HEK293T (cell line): ENCODE data around the gene SPAG16.
A peak's percentile ranks its signal among the peaks of the same experiment; 100 is the strongest.

ENCODE experiments used
- CTCF ChIA-PET: fragments of 350-600 bp; formaldehyde crosslinking; extraction: SDS; loops from one replicate; lab custom pipeline; 2021; ENCODE audit warnings: antibody characterized with exemption, inconsistent platforms; lab: Yijun Ruan, JAX
- POLR2A ChIA-PET: fragments of 350-600 bp; formaldehyde crosslinking; extraction: SDS; loops from one replicate; lab custom pipeline; 2020; ENCODE audit warnings: antibody characterized with exemption, inconsistent platforms; lab: Yijun Ruan, JAX
- DNase-seq: peaks from one replicate; pipeline ENCODE4 v3.0.0; 2012; ENCODE audit warnings: mixed read lengths; ENCODE audit errors: extremely low spot score
- ARNT ChIP-seq: fragments of 450-650 bp; IDR thresholded peaks from 2 replicates; pipeline ENCODE4 v1.6.1; 2017; ENCODE audit warnings: mild to moderate bottlenecking
- BHLHE40 ChIP-seq: fragments of 450-650 bp; IDR thresholded peaks from 2 replicates; pipeline ENCODE4 v1.6.1; 2016; ENCODE audit warnings: mild to moderate bottlenecking, moderate library complexity, borderline replicate concordance
- CTBP1 ChIP-seq: fragments of 450-650 bp; IDR thresholded peaks from 2 replicates; pipeline ENCODE4 v1.6.1; 2016; ENCODE audit warnings: borderline replicate concordance
- ELF4 ChIP-seq: fragments of 450-650 bp; IDR thresholded peaks from 2 replicates; pipeline ENCODE4 v1.6.1; 2017; ENCODE audit warnings: antibody characterized with exemption
- FOXA1 ChIP-seq: fragments of 450-650 bp; IDR thresholded peaks from 2 replicates; pipeline ENCODE4 v1.6.1; 2016; ENCODE audit warnings: mild to moderate bottlenecking
- FOXK2 ChIP-seq: fragments of 450-650 bp; IDR thresholded peaks from 2 replicates; pipeline ENCODE4 v1.6.1; 2016; ENCODE audit warnings: mild to moderate bottlenecking
- FOXM1 ChIP-seq: fragments of 450-650 bp; IDR thresholded peaks from 2 replicates; pipeline ENCODE4 v1.6.1; 2017; ENCODE audit warnings: mild to moderate bottlenecking, borderline replicate concordance
- HDGF ChIP-seq: fragments of 450-650 bp; IDR thresholded peaks from 2 replicates; pipeline ENCODE4 v1.6.1; 2017; ENCODE audit warnings: antibody characterized with exemption, borderline replicate concordance
- L3MBTL2 ChIP-seq: fragments of 450-650 bp; conservative IDR thresholded peaks from 2 replicates; pipeline ENCODE4 v1.6.1; 2016; ENCODE audit warnings: mild to moderate bottlenecking
- LEF1 ChIP-seq: fragments of 450-650 bp; IDR thresholded peaks from 2 replicates; pipeline ENCODE4 v1.6.1; 2017; ENCODE audit warnings: mild to moderate bottlenecking, borderline replicate concordance
- NFRKB ChIP-seq: fragments of 450-650 bp; IDR thresholded peaks from 2 replicates; pipeline ENCODE4 v1.6.1; 2016; ENCODE audit warnings: mild to moderate bottlenecking, moderate library complexity
- SP1 ChIP-seq: fragments of 450-650 bp; IDR thresholded peaks from 2 replicates; pipeline ENCODE4 v1.6.1; 2017
- SUZ12 ChIP-seq: fragments of 450-650 bp; IDR thresholded peaks from 2 replicates; pipeline ENCODE4 v1.6.1; 2016; ENCODE audit warnings: mild to moderate bottlenecking
- TARDBP ChIP-seq: fragments of 450-650 bp; IDR thresholded peaks from 2 replicates; pipeline ENCODE4 v1.6.1; 2016
- ZNF384 ChIP-seq: fragments of 450-650 bp; IDR thresholded peaks from 2 replicates; pipeline ENCODE4 v1.6.1; 2016
- TF ChIP-seq, protein P1 (sequence below): fragments of 450-650 bp; IDR thresholded peaks from 2 replicates; pipeline ENCODE4 v1.6.1; 2016

Gene SPAG16

DNA sequence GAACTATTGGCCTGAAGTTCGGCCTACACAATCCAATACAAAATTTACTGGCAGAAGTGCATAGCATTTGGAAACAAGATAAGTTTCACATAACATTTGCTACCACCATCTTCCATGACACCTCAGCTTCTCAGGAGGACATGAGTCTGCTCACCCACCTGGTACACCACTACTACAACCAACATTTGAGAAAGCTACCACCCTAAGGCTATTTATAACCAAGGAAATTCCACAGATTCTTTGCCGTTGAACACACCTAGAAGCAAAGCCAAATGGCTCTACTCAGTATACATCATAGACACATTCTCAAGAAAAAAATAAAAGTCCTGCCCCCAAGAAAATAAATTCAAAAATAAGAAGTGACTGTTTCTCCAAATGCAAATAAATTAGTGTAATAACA lies 145.3 kb downstream of the SPAG16 start:
- DNase-seq = no peak
- TF ChIP-seq ARNT (no peak), L3MBTL2 (no peak), ZNF384 (no peak), SUZ12 (no peak), ELF4 (no peak), HDGF (no peak), SP1 (no peak), FOXA1 (no peak), TARDBP (no peak), BHLHE40 (no peak), NFRKB (no peak), CTBP1 (no peak), FOXM1 (no peak), FOXK2 (no peak), LEF1 (no peak)
- TF ChIP-seq, protein P1, sequence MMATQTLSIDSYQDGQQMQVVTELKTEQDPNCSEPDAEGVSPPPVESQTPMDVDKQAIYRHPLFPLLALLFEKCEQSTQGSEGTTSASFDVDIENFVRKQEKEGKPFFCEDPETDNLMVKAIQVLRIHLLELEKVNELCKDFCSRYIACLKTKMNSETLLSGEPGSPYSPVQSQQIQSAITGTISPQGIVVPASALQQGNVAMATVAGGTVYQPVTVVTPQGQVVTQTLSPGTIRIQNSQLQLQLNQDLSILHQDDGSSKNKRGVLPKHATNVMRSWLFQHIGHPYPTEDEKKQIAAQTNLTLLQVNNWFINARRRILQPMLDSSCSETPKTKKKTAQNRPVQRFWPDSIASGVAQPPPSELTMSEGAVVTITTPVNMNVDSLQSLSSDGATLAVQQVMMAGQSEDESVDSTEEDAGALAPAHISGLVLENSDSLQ = no peak
- ChIA-PET CTCF (no interaction called here), POLR2A (no interaction called here)

DNA sequence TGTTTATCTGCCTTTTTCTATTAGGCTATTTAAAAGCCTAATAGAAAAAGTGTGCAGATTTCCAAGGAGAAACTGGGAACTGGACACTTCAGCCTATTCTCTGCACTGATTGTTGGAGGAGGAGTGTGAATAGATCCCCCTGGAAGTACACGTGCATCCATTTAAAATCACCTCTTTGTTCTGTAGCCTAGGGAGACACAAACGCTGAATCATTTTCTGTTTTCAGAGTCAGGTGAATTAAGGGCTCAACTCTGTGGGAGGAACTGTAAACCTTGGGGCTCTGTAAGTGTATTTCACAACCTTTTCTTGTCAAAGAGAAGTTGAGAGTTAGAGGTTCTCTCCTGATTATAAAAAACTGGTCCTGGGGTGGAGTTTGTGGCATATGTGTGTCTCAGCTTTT lies 159.7 kb downstream of the SPAG16 start:
- CTCF ChIA-PET = no interaction called here
- POLR2A ChIA-PET = no interaction called here
- TF ChIP-seq NFRKB (no peak), FOXA1 (no peak), SP1 (no peak), FOXM1 (no peak), BHLHE40 (no peak), FOXK2 (no peak), CTBP1 (no peak), ARNT (no peak), HDGF (no peak), L3MBTL2 (no peak)
- TF ChIP-seq, protein P1 = no peak
- no peak for DNase-seq

DNA sequence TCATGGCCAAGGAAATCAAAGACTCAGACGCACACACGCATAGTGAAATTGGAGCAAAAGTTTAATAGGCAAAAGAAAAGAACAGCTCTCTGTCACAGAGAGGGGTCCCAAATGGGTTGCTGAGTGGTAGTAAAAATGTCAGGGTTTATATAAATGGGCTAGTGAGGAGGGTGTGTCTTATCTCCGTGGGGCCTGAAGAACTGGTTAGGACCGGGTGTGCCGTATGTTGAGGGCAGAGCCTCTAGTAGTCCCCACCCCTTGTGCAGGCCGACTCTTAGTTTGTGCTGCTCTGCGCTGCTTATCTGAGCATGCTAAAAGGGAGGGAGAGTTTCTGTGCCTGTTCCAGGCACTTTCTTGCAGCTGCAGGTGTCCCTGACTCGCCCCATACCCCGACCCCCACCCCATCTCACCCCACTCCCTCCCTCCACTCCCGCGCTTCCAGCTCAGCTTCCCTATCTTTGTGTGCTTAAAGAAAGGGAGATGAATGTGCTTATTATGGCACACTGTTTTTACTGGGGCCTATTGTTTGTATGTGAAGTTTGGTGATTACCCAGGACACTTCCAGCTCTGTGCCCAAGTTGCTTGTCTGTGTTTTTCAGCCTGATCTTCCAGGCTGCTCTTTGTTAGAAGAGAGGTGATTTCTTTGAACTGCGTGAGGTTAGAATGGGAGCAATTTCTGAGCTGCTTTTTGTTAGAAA lies 167.4 kb downstream of the SPAG16 start:
- TF ChIP-seq L3MBTL2 (0 out of 2 replicates have a peak, but pooled peaks have one; percentile 4), ZNF384 (no peak), CTBP1 (0 out of 2 replicates have a peak, but pooled peaks have one; percentile 35)
- TF ChIP-seq, protein P1 = peak; percentile 97
- DNase-seq = peak; percentile 69
- ChIA-PET POLR2A (no interaction called here), CTCF (interaction anchor here (0.7 kb wide), 1 partner anchor 617 kb away, joined by 3 read pairs; no protein-coding TSS in a partner anchor)

DNA sequence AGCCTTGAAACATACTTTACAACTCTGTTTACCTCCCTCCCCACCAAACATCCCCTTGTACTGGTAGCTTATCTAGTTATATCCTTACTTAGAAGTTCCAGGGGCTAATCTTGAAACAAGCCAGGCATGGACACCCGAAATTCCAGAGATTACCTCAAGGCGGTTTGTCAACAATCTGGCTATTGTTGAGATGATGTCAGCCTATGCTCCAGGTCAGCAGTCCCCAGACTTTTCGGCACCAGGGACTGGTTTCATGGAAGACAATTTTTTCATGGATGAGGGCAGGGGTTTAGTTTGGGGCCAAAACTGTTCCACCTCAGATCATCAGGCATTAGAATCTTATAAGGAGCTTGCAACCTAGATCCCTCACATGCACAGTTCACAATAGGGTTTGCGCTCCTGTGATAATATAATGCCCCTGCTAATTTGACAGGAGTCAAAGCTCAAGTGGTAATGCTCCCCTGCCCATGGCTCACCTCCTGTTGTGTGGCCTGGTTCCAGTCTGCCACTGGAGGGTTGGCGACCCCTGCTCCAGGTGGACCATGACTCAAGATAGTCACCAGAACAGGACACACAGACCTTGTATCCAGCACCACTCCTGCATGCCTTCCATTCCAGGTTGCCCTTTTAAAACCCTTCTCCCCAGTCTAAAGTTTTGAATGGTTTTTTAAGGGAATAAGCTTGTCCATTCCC lies 171.2 kb downstream of the SPAG16 start:
- no peak for DNase-seq
- CTCF ChIA-PET = no interaction called here
- POLR2A ChIA-PET = no interaction called here
- TF ChIP-seq ELF4 (no peak), TARDBP (no peak), ZNF384 (no peak), SP1 (no peak), BHLHE40 (no peak), HDGF (no peak), LEF1 (no peak), L3MBTL2 (no peak)

DNA sequence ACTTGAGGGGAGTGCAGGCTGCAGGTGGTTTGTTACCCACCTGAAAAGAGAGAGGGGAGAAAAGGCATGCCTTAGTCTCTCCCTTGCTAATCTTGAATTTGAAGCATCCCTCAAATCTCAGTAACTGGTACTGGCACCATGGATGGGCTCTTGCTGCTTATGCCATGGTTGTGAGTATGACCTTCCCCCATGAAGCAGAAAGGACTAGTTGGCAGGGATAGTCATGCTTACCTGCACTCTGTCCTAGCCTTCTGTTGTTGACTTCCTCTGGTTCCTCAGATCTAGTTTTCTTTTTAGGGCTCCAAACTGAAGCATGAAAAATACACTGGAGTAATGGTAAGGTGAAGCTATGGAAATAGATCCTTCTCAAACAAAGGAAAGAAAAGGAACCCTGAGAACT lies 191.2 kb downstream of the SPAG16 start:
- TF ChIP-seq CTBP1 = no peak
- TF ChIP-seq HDGF = no peak
- no peak for TF ChIP-seq FOXA1
- TF ChIP-seq FOXM1 = no peak
- TF ChIP-seq L3MBTL2 = no peak
- no peak for TF ChIP-seq SP1
- no peak for TF ChIP-seq ARNT
- no peak for TF ChIP-seq BHLHE40
- no peak for TF ChIP-seq LEF1
- TF ChIP-seq FOXK2 = no peak
- TF ChIP-seq ZNF384 = no peak
- no peak for TF ChIP-seq SUZ12
- no peak for TF ChIP-seq ELF4
- TF ChIP-seq NFRKB = no peak
- DNase-seq = peak; percentile 6
- POLR2A ChIA-PET = no interaction called here
- CTCF ChIA-PET = no interaction called here

DNA sequence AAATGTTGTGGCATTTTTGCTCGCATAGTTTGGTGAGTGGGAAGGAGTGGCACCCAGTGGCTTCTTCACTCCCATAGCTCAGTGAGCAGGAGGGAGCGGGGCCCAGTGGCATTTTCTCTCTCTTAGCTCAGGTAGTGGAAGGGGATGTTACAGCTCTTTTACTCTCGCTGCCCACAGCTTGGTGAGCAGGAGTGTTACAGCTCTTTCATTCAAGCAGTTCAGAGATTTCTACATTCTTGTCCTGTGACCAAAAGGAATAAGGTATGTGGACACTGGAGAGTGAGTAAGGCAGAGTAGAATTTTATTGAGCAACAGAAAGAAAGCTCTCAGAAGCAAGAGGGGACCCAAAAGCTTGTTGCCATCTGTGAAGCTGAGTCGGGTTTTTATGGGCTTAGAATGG lies 192.4 kb downstream of the SPAG16 start:
- DNase-seq = no peak
- ChIA-PET CTCF (no interaction called here), POLR2A (no interaction called here)
- TF ChIP-seq FOXM1 = no peak
- TF ChIP-seq BHLHE40 = no peak
- no peak for TF ChIP-seq HDGF
- TF ChIP-seq FOXA1 = no peak
